ENCODE data around the gene C2CD4A.

The C2CD4A gene

DNA sequence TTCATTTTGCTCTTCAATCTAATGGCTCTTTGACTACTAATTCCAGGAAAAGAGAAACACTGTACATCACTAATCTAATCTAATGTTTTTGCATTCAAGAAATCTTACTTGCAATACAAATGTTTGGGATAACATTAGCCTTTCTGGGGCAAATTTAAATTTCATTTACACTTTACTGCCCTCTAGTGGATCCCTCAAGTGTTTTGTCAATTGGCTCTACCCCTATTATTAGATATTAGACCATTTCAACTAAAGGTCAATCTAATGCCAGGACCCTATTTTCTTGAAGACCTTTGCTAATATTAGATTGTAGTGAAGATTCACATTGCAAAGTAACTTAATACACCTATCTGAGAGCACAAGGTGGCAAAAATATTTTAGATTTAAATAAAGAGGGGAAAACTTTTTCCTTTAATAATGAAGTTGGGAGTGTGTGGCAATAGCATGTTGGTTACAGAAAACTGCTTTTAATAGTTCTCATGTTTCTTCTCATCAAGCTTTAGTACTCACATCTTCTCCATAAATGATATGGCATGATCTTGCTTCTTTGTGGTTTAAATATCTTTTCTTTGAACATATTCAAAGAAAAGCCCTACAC, 5.0 kb downstream of the C2CD4A start:
- H3K4me1 Mint-ChIP-seq, result peaks cover 15% of the 10 kb centered on the region
- DNase-seq, result no peak
- ATAC-seq, result no peak
- no peak overlapping the region for H3K27ac Mint-ChIP-seq
- H3K9me3 Mint-ChIP-seq, result no peaks in the 10 kb centered on the region
- peaks cover 23% of the 10 kb centered on the region for H3K27me3 Mint-ChIP-seq
- H3K36me3 Mint-ChIP-seq (ENCODE audit: low read depth), result peaks cover 2% of the 10 kb centered on the region
- H3K4me3 Mint-ChIP-seq, result no peak overlapping the region

DNA sequence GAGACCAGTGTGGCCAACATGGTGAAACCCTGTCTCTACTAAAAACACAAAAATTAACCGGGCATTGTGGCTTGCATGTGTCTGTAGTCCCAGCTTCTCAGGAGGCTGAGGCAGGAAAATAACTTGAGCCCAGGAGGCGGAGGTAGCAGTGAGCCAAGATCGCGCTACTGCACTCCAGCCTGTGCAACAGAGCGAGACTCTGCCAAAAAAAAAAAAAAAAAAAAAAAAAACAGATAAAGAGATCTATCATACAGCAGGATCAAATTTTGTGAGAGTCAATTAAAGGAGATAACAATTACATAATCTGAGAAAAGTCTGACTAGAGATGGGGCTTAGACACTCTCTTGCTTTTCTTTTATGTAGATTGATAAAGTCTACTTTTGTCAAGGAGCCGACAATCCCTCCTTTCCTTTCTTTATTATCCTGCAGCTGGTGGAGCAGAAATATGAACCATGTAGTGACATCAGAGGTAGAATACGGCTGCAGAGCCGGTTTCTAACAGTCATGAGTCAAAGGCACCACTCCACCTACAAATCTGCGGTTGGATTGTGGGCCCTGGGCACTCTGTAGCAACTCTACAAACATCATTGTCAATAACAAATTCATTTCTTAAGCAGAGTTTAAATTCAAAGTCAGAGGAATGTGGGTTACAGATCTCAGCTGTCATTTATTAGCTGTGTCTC, 9.0 kb downstream of the C2CD4A start:
- no peak overlapping the region for H3K27ac Mint-ChIP-seq
- ATAC-seq (no peak), DNase-seq (no peak)
- H3K4me3 Mint-ChIP-seq, result no peak overlapping the region
- H3K27me3 Mint-ChIP-seq, result peaks cover 6% of the 10 kb centered on the region
- H3K9me3 Mint-ChIP-seq, result no peaks in the 10 kb centered on the region
- H3K4me1 Mint-ChIP-seq, result no peaks in the 10 kb centered on the region
- H3K36me3 Mint-ChIP-seq (ENCODE audit: low read depth), result no peaks in the 10 kb centered on the region

DNA sequence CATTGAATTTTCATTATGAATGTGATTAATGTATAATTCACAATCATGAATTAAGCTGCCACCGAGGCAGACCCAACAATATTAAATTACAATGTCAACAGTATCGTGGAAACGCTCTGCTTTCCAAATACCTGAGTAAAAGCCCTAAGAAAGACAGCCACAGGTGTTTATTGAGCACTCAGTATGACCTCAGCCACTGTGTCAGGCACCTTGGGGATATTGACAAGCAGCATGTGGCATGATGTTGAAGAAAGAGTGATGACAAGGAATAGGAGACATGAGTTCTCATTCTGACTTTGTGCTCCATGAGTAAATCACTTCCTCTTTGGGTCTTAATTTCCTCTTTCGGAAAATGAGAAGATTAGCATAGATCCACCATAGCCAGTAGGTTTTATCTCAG, 12.8 kb downstream of the C2CD4A start:
- ATAC-seq, result no peak
- H3K27me3 Mint-ChIP-seq, result peaks cover 3% of the 10 kb centered on the region

DNA sequence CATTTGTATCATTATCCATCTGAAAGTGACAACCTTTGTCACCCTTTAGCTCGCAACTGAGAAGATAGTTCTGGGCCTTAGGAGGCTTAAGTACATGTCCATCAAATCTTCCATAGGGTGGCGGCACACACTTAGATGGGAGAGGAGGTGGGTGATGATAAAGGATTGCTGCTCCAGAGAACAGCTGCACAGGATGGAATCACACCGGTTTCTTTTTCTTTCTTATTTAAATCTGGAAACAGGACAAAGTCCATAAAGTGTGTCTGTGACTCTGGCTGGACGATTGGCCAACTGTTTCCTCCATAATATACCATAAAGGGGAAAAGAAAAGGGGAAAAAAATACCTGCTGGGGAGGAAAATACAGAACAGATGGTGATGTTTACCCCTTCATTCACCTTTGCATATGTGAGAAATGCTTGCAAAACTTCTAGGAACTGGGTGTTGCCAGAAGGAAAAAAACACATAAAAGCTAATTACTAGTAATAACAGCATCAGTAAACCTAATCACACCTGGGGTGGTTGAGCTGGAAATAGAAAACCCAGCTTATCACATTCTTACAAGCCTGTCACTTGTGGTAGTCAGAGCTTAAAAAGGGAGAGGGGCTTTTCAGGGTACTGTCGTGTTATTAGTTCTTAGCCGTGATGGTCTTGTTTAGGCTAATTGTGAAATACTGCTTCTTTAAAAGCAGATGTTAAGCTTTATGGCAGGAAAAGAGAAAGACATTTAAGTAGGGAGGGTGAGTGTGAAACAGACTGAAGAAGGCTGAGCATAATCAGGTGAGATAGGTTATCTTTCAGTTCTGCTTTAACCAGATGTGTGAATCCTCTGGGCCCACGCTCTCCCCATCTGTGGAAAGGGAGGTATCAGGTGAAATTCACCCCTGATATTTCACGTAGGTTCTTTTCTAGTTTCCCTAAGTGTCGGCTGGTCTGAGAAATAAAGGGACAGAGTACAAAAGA, 16.7 kb downstream of the C2CD4A start:
- no peak for ATAC-seq
- Mint-ChIP-seq H3K4me3 (no peak overlapping the region), H3K4me1 (no peaks in the 10 kb centered on the region), H3K27ac (no peak overlapping the region), H3K27me3 (peaks cover 3% of the 10 kb centered on the region), H3K36me3 (ENCODE audit: low read depth) (no peaks in the 10 kb centered on the region), H3K9me3 (peaks cover 8% of the 10 kb centered on the region)
- DNase-seq, result no peak

More for the DNA sequence above, 12.8 kb downstream of the C2CD4A start:
- no peaks in the 10 kb centered on the region for H3K36me3 Mint-ChIP-seq (ENCODE audit: low read depth)
- DNase-seq, result no peak
- no peak overlapping the region for H3K27ac Mint-ChIP-seq
- no peaks in the 10 kb centered on the region for H3K4me1 Mint-ChIP-seq
- no peak overlapping the region for H3K4me3 Mint-ChIP-seq
- peaks cover 8% of the 10 kb centered on the region for H3K9me3 Mint-ChIP-seq

DNA sequence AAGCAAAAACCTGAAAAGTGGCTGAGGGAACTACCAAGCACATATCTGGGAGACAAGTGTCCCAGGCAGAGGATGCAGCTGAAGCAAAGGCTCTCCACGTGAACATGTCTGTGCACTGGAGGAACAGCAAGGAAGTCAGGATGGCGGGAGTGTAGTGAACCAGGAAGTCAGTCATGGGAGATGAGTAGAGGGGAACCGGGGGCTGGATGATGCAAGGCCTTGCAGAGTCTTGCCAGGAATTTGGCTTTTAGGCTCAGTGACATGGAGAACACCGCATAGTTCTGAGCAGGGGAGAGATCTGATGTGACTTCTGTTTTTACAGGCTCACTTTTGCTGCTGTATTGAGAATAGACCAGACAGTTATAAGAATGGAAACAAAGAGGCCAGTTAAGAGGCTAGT, 19.0 kb downstream of the C2CD4A start:
- no peak for DNase-seq
- no peaks in the 10 kb centered on the region for H3K4me1 Mint-ChIP-seq
- H3K27me3 Mint-ChIP-seq, result no peaks in the 10 kb centered on the region
- no peak for ATAC-seq
- no peak overlapping the region for H3K4me3 Mint-ChIP-seq
- no peak overlapping the region for H3K27ac Mint-ChIP-seq
- peaks cover 8% of the 10 kb centered on the region for H3K9me3 Mint-ChIP-seq
- no peaks in the 10 kb centered on the region for H3K36me3 Mint-ChIP-seq (ENCODE audit: low read depth)

DNA sequence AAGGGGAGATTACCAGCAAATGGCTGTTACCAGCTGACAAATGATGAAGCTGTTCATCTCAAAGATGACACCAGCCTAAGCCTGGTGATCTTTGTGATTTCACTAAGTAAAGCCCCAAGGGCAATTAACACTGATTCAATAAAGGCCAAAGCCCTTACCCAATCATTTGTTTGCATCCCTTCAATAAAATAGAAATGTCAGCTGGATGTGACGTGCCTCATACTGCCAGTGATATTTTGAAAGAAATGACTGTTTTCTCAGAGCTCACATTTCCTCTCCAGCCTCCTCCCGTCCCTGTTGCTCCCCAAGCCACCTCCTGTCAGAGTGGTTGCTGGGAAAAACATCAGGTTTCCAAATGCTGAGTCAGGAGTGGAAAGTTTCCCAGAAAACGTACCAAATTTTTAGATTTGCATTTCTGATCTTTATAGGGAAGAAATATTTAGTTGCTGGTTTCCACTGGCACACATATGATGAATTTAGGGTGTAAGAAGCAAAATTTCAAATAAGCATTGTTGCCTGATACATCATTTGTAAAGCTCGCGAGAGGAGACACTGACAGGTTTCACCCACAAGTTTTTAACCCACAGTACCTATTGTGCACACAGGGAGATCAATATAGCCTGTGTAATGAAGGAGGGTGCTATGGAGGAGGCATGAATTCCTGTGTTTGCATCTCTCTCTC, 21.0 kb downstream of the C2CD4A start:
- Mint-ChIP-seq H3K4me1 (no peaks in the 10 kb centered on the region), H3K27me3 (no peaks in the 10 kb centered on the region), H3K4me3 (no peak overlapping the region), H3K9me3 (peaks cover 8% of the 10 kb centered on the region), H3K27ac (no peak overlapping the region), H3K36me3 (ENCODE audit: low read depth) (no peaks in the 10 kb centered on the region)
- ATAC-seq, result no peak
- DNase-seq, result no peak

DNA sequence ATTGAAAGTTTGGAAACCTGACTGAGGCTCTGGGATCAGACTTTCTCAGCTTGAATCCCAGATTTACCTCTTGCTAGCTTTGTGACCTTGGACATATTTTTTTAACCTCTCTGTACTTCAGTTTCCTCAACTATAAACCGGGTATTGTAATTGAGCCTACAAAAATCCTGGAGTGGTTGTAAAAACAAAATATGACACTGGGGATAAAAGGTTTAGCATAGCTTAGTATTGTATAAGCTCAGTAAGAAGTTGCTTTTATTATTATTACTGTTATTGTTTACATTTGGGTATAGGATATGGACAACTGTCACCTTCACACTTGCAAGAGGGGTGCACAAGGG, 21.5 kb downstream of the C2CD4A start:
- H3K4me1 Mint-ChIP-seq, result no peaks in the 10 kb centered on the region
- H3K27ac Mint-ChIP-seq, result no peak overlapping the region
- ATAC-seq (no peak), DNase-seq (no peak)
- H3K4me3 Mint-ChIP-seq, result no peak overlapping the region
- no peaks in the 10 kb centered on the region for H3K36me3 Mint-ChIP-seq (ENCODE audit: low read depth)
- H3K9me3 Mint-ChIP-seq, result peaks cover 8% of the 10 kb centered on the region
- no peaks in the 10 kb centered on the region for H3K27me3 Mint-ChIP-seq

DNA sequence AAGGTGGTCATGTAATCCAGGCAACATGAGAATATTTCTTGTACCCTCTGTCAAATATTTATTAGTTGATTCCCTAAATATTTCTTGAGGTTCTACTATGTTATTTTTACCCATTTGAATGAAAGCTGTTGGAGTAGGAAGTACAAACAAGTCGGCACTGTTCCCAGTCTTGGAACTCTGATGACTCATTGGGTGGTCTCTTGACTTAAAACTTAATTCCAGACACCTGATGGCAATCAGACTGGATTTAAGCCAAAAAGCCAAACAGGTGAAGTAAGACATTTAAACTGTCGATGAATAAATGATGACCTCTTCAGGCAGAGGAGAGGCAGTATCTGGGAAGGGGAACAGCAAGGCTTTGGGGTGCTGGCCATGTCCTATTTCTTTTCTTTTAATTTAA, 22.8 kb downstream of the C2CD4A start:
- no peaks in the 10 kb centered on the region for H3K4me1 Mint-ChIP-seq
- no peaks in the 10 kb centered on the region for H3K36me3 Mint-ChIP-seq (ENCODE audit: low read depth)
- H3K4me3 Mint-ChIP-seq, result no peak overlapping the region
- H3K27ac Mint-ChIP-seq, result no peak overlapping the region
- DNase-seq, result no peak
- no peaks in the 10 kb centered on the region for H3K9me3 Mint-ChIP-seq
- no peaks in the 10 kb centered on the region for H3K27me3 Mint-ChIP-seq
- ATAC-seq, result no peak

DNA sequence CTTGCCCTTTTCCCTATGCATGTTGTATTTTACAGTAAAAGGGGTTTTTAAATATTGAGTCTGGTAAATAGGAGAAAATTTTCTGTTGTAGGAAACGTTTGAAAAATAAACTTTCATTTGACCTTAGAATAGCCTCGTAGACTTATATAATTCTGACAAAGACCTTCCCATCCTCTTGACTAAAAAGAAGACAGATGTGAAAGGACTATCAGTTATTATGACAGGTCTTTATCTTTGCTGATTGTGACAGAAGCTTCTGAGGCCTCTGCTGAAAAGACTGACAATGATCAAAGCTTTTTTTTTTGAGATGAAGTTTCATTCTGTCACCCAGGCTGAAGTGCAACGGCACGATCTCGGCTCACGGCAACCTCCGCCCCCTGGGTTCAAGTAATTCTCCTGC, 24.2 kb downstream of the C2CD4A start:
- Mint-ChIP-seq H3K4me1 (no peaks in the 10 kb centered on the region), H3K9me3 (no peaks in the 10 kb centered on the region), H3K36me3 (ENCODE audit: low read depth) (no peaks in the 10 kb centered on the region), H3K27me3 (no peaks in the 10 kb centered on the region), H3K4me3 (no peak overlapping the region), H3K27ac (no peak overlapping the region)
- DNase-seq (no peak), ATAC-seq (no peak)

DNA sequence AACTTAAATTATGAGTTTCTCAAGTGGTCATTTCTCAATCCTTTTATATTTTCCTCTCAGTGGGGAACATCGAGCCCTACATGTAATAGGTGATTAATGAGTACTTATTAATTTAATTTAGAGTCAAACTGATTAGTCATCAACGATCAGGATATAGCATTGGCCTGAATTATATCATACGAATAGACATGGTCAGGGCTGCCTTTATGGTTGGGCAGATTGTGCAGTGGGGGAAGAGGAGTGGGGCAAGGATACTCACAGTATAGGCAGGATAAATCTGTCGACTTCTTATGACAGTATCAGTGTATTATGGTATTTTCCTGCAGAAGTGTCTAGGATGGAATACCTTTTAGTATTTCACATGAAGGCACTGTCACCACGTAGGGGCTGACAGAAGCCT, 27.0 kb downstream of the C2CD4A start:
- Mint-ChIP-seq H3K4me3 (no peak overlapping the region), H3K4me1 (no peaks in the 10 kb centered on the region), H3K27ac (no peak overlapping the region)

DNA sequence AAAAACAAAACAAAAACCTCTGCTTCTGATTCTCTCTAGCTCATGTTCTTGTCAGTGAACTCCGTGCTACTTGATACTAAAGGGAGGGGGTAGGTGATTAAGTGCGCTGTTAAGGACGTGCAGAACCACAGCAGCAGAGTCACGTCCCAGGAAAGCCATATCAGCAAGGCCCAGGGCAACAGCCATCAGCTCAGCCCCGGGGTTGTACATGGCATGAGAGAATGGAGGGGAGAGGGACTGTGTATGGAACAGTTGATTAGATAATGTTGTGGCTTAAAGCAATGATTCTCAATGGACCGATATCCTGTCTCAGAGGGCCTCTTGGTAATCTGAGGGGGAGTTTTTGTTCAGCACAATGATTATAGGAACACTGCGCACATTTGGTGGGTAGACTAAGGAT, 27.6 kb downstream of the C2CD4A start:
- Mint-ChIP-seq H3K9me3 (no peaks in the 10 kb centered on the region), H3K4me1 (no peaks in the 10 kb centered on the region), H3K27ac (no peak overlapping the region), H3K4me3 (no peak overlapping the region), H3K36me3 (ENCODE audit: low read depth) (no peaks in the 10 kb centered on the region), H3K27me3 (no peaks in the 10 kb centered on the region)
- DNase-seq, result no peak
- no peak for ATAC-seq

More for the DNA sequence above, 27.0 kb downstream of the C2CD4A start:
- Mint-ChIP-seq H3K27me3 (no peaks in the 10 kb centered on the region), H3K9me3 (no peaks in the 10 kb centered on the region), H3K36me3 (ENCODE audit: low read depth) (no peaks in the 10 kb centered on the region)
- DNase-seq (no peak), ATAC-seq (no peak)

DNA sequence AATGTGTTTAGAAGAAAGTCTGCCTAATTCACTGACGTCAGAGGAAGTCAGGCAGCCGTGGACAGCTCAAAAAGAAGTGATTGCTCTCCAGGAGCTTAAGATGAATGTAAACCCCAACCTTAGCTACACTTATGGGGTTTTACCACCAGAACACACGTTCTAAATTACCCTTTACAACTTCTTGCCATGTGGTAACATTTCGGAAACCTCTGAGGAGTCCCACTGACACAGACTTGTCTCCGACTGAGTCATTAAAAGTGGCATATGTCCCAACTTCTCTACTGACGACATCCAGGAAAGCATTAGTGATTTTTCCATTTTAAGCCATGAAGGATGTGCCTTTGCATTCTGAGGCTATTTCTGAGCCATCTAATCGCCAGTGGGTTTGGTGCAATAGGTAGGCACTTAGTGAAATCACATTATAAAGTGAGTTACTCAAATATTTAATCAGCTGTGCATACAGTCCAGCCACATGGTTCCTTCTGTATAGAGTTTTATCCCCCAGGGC, 32.4 kb downstream of the C2CD4A start:
- no peaks in the 10 kb centered on the region for H3K36me3 Mint-ChIP-seq (ENCODE audit: low read depth)
- DNase-seq (no peak), ATAC-seq (no peak)
- no peak overlapping the region for H3K4me3 Mint-ChIP-seq
- no peaks in the 10 kb centered on the region for H3K27me3 Mint-ChIP-seq
- no peaks in the 10 kb centered on the region for H3K4me1 Mint-ChIP-seq
- no peak overlapping the region for H3K27ac Mint-ChIP-seq
- H3K9me3 Mint-ChIP-seq, result no peaks in the 10 kb centered on the region

DNA sequence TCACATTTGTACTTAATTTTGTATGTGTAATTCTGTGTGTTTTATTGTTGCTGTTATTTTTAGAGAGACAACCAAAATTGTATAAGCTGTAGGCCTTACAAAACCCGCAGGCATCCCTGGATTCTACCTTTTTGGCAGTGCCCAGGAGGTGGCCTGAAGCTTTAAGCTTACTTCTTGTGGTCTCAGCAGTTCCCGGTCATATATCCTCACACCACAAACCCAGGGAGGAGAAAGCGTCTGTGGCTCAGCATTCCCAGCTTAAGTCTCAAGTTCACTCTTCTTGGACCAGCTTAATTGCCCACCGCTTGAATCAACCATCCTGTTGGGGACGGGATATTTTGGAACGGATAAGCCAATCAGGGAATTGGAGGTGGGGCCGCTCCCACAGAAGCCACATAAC, 36.7 kb downstream of the C2CD4A start:
- Mint-ChIP-seq H3K27me3 (peaks cover 5% of the 10 kb centered on the region), H3K36me3 (ENCODE audit: low read depth) (no peaks in the 10 kb centered on the region), H3K9me3 (no peaks in the 10 kb centered on the region), H3K27ac (no peak overlapping the region), H3K4me1 (no peaks in the 10 kb centered on the region), H3K4me3 (no peak overlapping the region)
- DNase-seq (no peak), ATAC-seq (no peak)

DNA sequence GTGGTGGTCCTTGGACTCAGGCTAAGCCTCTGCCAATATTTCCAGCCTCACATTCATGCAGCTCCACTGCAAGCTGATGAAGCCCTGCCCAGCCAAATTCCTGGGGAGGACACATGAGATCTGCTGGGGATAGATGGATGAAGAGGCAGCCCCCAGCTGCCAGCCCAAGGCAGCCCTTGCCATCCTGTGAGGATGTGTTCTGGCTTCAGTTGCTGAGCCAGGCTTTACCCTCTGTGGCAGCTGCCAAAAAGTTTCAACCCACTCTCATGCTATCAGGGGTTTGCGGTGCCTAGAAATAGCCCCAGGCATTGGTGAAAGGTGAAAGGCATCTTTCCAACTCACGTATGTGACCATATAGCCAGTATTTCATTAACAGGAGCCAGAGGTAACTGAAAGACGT, 37.6 kb downstream of the C2CD4A start:
- Mint-ChIP-seq H3K27me3 (peaks cover 5% of the 10 kb centered on the region), H3K4me1 (no peaks in the 10 kb centered on the region), H3K27ac (no peak overlapping the region), H3K36me3 (ENCODE audit: low read depth) (no peaks in the 10 kb centered on the region), H3K9me3 (no peaks in the 10 kb centered on the region), H3K4me3 (no peak overlapping the region)
- DNase-seq (no peak), ATAC-seq (no peak)

Data from activated naive CD8-positive, alpha-beta T cell treated with anti-CD3 and anti-CD28 coated beads, Interleukin-2, amount 50 U/mL, for 24 hours (primary cell).